H1 (cell line): Measurements from ENCODE around the gene CTBP2. TPM values are rescaled to one million over a fixed set of nuclear protein-coding genes. Genes with fewer than 3 reads are reported as not detected.

Experiments used
- CHD7 ChIP-seq: fragments of 300-600 bp; sonication (generic); IDR thresholded peaks from 2 replicates; pipeline ENCODE4 v1.7.1; 2012; ENCODE audit warnings: low read length, moderate library complexity, mild to moderate bottlenecking, inconsistent platforms; ENCODE audit not compliant: insufficient replicate concordance
- GTF2F1 ChIP-seq: IDR thresholded peaks from 2 replicates; pipeline ENCODE4 v1.6.1; 2012; ENCODE audit warnings: low read depth, low read length, improper control_type of control experiment, borderline replicate concordance
- polyA plus RNA-seq, 7 experiments: library from polyadenylated mRNA; depleted of rRNA in 3 of 7; stranded (reverse) in 5 of 7; unstranded in 2 of 7; fragments of >200 nt in 5 of 7; fragments of 200-250 nt in 2 of 7; gene quantifications; 1 replicate in 5 of 7; 2 replicates in 1 of 7; 4 replicates in 1 of 7; pipeline versions ENCODE4 v1.2.1 to v1.2.3, GENCODE V29; 2011 to 2013; ENCODE audit warnings: missing spikeins in 2 of 7, mixed read lengths in 2 of 7
- total RNA-seq: library from RNA; stranded (reverse); fragmentation: NEBNext Ultra II Directional; extraction: Animal tissue kit (Norgen Biotek cat#: 25700); gene quantifications from 2 replicates; pipeline ENCODE4 v1.2.1, GENCODE V29; 2021

CTBP2 gene
- total and polyA plus RNA-seq, 2 of the 8 experiments (the other 6 are each of a cell fraction or from before 2014, with no cell fraction given): 208 to 221 TPM

- no peak for TF ChIP-seq CHD7
- no peak for TF ChIP-seq GTF2F1
Measured at GRCh38 chr10:125104559-125104958, 55.8 kb downstream of the CTBP2 start (continued).
